ENCODE measurements around the gene CBARP. TPM values are rescaled to one million over a fixed set of nuclear protein-coding genes. Genes with fewer than 3 reads are reported as not detected.
"Not testable (repeated sequence)": the region's sequence is repeated elsewhere in the genome, so short reads cannot be mapped to it uniquely, and the experiment has no call there.

The CBARP gene
- total RNA-seq, 1 donor from 2014 or later, result 26.2 TPM

DNA sequence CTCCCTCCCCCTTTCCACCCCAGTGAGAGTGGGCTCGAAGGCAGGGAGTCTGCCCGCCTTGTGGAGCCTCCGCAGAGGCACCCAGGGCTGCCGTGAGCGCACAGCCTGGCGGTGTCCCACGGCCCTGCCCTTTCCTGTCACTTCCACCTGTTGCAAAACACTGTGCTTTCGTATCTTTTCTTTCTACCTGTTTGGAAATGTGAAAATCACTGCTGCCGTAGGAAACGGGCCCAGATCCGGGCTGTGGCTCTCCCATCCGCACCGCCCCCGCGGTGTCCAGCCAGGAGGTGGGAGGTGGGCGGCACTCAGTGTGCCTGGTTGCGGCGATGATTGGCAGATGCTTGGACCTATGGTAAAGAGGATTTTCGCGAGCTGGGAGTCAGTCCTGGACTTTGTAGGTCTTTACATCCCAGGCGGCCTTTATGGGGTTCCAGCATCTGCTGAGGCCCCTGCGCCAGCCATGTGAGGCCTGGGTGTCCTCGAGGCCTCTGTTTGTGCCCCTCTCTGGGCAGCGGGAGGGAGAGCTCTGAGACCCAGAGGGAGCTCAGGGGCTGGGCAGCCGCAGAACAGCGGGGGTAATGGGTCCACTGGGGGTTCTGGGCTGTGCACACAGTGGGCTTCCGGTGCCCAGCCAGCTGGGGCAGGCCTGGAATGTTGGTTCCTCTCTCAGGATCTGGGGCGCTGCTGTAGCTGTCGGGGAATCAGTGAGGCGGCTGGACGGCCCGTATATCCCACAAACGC lies 26.1 kb downstream of the CBARP start:
- TF ChIP-seq, protein P1, sequence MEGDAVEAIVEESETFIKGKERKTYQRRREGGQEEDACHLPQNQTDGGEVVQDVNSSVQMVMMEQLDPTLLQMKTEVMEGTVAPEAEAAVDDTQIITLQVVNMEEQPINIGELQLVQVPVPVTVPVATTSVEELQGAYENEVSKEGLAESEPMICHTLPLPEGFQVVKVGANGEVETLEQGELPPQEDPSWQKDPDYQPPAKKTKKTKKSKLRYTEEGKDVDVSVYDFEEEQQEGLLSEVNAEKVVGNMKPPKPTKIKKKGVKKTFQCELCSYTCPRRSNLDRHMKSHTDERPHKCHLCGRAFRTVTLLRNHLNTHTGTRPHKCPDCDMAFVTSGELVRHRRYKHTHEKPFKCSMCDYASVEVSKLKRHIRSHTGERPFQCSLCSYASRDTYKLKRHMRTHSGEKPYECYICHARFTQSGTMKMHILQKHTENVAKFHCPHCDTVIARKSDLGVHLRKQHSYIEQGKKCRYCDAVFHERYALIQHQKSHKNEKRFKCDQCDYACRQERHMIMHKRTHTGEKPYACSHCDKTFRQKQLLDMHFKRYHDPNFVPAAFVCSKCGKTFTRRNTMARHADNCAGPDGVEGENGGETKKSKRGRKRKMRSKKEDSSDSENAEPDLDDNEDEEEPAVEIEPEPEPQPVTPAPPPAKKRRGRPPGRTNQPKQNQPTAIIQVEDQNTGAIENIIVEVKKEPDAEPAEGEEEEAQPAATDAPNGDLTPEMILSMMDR (conservative IDR thresholded peaks at IDR 0.05), result no peak
- Mint-ChIP-seq H3K36me3 (ENCODE audit: low read depth) (peaks cover 2% of the 10 kb centered on the region), H3K9me3 (no peaks in the 10 kb centered on the region), H3K4me3 (peak overlapping the region; percentile 77), H3K27me3 (ENCODE audit: low read depth) (no peaks in the 10 kb centered on the region), H3K27ac (ENCODE audit: unreplicated experiment) (peak overlapping the region; percentile 89), H3K4me1 (peaks cover 37% of the 10 kb centered on the region)
- no peak for DNase-seq (ENCODE audit: low read depth, low spot score)

DNA sequence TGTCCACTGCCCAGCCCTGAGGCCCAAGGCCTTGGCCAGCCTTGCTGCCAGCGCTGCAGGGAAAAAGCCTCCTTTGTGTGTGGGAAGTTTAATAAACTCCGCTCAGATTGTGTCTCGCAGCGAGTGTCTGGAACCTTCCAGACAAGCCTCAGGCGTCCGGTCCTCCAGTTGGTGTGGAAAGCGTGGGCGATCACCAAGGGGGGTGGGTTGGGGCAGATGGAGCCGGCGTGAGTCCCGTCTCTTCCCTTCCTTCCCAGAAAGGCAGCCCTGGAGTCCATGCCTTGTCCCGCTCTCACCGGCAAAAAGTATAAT lies 27.6 kb downstream of the CBARP start:
- H3K36me3 Mint-ChIP-seq (ENCODE audit: low read depth), result peaks cover 2% of the 10 kb centered on the region
- DNase-seq (ENCODE audit: low read depth, low spot score), result no peak

DNA sequence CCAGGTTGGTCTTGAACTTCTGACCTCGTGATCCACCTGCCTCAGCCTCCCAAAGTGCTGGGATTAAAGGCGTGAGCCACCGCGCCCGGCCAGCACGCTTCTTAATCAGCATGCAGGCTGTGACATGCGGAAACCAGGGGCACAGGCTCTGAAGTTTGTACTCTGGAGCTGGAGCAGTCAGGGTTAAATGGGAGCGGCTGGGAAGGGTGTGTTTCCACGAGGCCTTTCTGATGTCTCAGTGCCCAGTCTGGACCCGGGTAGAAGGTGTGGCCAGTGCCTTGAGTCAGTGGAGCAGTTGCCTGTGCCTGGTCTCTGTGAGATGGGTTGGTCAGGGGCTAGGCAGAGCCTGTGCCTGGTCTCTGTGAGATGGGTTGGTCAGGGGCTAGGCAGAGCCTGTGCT lies 29.0 kb downstream of the CBARP start:
- not testable (repeated sequence) for H3K27me3 Mint-ChIP-seq (ENCODE audit: low read depth); H3K9me3 Mint-ChIP-seq; H3K36me3 Mint-ChIP-seq (ENCODE audit: low read depth); H3K4me3 Mint-ChIP-seq; H3K27ac Mint-ChIP-seq (ENCODE audit: unreplicated experiment); DNase-seq (ENCODE audit: low read depth, low spot score)
- peaks cover 38% of the 10 kb centered on the region for H3K4me1 Mint-ChIP-seq

More for the DNA sequence above, 27.6 kb downstream of the CBARP start:
- TF ChIP-seq, protein P1 (conservative IDR thresholded peaks at IDR 0.05), result no peak
- no peaks in the 10 kb centered on the region for H3K27me3 Mint-ChIP-seq (ENCODE audit: low read depth)
- H3K4me3 Mint-ChIP-seq, result peak overlapping the region; percentile 72
- H3K4me1 Mint-ChIP-seq, result peaks cover 40% of the 10 kb centered on the region
- H3K9me3 Mint-ChIP-seq, result no peaks in the 10 kb centered on the region
- no peak overlapping the region for H3K27ac Mint-ChIP-seq (ENCODE audit: unreplicated experiment)

DNA sequence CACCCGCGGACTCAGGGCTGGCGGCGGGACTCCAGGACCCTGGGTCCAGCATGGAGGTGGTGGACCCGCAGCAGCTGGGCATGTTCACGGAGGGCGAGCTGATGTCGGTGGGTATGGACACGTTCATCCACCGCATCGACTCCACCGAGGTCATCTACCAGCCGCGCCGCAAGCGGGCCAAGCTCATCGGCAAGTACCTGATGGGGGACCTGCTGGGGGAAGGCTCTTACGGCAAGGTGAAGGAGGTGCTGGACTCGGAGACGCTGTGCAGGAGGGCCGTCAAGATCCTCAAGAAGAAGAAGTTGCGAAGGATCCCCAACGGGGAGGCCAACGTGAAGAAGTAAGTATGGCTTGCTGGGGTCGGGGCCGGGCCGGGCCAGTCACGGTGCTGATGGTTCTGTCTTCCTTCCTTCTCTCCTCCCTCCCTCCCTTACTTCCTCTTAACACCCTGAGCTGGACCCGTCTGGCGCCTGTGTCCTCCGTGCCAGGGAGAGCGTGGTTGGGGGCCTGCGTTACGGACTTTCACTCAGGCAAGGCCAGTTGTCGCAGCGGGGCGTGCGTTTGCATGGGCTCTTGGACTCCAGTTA lies 30.8 kb downstream of the CBARP start:
- Mint-ChIP-seq H3K4me3 (peak overlapping the region; percentile 88), H3K27me3 (ENCODE audit: low read depth) (no peaks in the 10 kb centered on the region), H3K4me1 (peaks cover 36% of the 10 kb centered on the region), H3K27ac (ENCODE audit: unreplicated experiment) (no peak overlapping the region), H3K9me3 (no peaks in the 10 kb centered on the region), H3K36me3 (ENCODE audit: low read depth) (peaks cover 2% of the 10 kb centered on the region)
- TF ChIP-seq, protein P1 (conservative IDR thresholded peaks at IDR 0.05), result no peak
- DNase-seq (ENCODE audit: low read depth, low spot score), result no peak

DNA sequence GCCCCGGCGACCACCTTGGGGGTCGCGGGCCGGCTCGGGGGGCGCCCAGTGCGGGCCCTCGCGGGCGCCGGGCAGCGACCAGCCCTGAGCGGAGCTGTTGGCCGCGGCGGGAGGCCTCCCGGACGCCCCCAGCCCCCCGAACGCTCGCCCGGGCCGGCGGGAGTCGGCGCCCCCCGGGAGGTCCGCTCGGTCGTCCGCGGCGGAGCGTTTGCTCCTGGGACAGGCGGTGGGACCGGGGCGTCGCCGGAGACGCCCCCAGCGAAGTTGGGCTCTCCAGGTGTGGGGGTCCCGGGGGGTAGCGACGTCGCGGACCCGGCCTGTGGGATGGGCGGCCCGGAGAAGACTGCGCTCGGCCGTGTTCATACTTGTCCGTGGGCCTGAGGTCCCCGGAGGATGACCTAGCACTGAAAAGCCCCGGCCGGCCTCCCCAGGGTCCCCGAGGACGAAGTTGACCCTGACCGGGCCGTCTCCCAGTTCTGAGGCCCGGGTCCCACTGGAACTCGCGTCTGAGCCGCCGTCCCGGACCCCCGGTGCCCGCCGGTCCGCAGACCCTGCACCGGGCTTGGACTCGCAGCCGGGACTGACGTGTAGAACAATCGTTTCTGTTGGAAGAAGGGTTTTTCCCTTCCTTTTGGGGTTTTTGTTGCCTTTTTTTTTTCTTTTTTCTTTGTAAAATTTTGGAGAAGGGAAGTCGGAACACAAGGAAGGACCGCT lies 31.5 kb downstream of the CBARP start:
- H3K9me3 Mint-ChIP-seq, result no peaks in the 10 kb centered on the region
- no peaks in the 10 kb centered on the region for H3K27me3 Mint-ChIP-seq (ENCODE audit: low read depth)
- DNase-seq (ENCODE audit: low read depth, low spot score), result no peak
- H3K4me1 Mint-ChIP-seq, result peaks cover 32% of the 10 kb centered on the region
- peak overlapping the region; percentile 88 for H3K4me3 Mint-ChIP-seq
- no peak overlapping the region for H3K27ac Mint-ChIP-seq (ENCODE audit: unreplicated experiment)
- TF ChIP-seq, protein P1 (conservative IDR thresholded peaks at IDR 0.05), result no peak
- H3K36me3 Mint-ChIP-seq (ENCODE audit: low read depth), result no peaks in the 10 kb centered on the region
